NCI-H2107 (cell line): ENCODE results near the gene LILRB4.
"Not testable (repeated sequence)": the region's sequence is repeated elsewhere in the genome, so short reads cannot be mapped to it uniquely, and the experiment has no call there.

ENCODE experiments used
- DNase-seq: peaks from one replicate; lab custom pipeline; 2025; lab: John Stamatoyannopoulos, UW

The LILRB4 gene

DNA sequence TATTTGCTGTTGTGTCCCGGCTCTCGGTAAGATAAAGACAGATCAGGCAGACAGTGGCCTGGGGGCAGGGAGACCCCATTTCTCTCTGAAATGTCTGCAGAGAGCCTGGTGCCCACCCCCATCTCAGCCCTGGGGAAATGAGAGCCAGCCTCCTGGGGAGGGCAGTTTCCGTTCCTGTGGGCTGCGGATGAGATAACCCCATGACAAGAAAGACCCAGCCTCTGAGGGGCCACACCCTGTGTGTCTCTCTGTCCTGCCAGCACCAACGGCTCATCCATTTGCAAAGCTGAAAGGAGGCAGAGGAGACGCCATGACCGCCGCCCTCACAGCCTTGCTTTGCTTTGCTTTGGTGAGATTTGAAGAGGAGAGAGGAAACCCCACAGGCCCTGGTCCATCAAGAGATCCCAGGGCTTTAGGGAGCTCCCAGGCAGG is 33.3 kb downstream of the LILRB4 start:
- DNase-seq = no peak

DNA sequence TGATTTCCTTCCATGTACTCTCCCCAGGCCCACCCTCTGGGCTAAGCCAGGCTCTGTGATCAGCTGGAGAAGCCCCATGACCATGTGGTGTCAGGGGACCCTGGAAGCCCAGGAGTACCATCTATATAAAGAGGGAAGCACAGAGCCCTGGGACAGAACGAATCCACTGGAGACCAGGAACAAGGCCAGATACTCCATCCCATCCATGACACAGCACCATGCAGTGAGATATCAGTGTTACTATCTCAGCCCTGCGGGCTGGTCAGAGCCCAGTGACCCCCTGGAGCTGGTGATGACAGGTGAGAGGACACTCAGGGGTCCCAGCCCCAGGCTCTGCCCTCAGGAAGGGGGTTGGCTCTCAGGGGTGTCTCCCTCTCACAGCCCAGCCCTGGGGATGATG is 34.0 kb downstream of the LILRB4 start:
- no peak for DNase-seq

DNA sequence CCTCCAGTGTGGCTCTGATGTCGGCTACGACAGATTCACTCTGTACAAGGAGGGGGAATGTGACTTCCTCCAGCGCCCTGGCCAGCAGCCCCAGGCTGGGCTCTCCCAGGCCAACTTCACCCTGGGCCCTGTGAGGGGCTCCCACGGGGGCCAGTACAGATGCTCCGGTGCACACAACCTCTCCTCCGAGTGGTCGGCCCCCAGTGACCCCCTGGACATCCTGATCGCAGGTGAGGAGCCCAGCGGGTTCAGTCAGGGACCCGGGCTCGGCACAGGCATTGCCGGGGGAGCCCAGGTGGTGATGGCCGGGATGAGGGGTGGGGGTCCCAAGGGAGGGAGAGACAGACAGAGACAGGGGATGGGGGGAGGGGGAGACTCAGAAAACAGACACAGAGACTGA is 34.9 kb downstream of the LILRB4 start:
- not testable (repeated sequence) for DNase-seq

DNA sequence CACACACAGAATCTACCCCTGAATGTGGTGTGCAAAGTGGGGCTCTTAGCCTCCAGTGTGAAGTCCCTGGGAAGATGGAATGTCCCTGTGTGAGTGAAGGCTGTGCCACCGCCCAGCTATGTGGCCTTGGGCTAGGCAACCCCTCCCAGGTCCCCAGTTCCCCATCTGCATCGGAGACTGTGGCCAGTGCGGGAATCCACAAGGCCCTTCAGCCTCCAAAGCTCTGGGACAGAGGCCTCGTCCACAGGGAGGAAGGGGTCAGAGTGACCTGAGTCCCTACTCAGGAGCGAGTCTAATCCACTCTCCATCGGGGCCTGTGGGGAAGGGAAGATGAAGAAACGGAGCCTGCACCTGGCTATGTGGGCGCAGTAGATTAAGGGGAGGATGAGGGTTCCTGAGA is 42.1 kb downstream of the LILRB4 start:
- no peak for DNase-seq

DNA sequence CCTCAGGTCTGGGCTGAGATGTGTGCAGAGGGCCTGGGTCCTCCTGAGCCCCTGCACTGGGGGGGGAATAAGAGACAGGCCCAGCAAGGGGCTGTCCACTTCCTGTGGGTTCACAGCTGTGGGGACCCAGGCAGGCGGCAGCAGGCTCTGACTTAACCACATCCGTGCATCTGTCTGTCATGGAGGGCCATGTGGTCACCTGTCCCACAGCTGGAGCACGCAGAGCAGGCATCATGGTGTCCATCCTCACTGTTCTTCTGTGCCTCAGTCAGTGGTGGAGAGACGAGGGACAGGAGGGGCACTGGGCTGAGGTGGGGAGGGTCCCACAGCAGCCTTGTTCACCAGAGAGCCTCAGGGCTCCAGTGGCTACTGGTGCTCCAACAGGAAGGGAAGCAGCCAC is 45.2 kb downstream of the LILRB4 start:
- no peak for DNase-seq

DNA sequence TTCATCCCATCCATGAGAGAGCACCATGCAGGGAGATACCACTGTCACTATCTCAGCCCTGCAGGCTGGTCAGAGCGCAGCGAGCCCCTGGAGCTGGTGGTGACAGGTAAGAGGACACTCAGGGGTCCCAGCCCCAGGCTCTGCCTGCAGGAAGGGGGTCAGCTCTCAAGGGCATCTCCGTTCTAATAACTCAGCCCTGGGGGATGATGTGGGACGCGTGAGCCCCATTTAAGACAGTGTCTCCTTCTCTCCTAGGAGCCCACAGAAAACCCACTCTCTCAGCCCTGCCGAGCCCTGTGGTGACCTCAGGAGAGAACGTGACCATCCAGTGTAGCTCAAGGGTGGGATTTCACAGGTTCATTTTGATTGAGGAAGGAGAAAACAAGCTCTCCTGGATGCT is 46.0 kb downstream of the LILRB4 start:
- no peak for DNase-seq

DNA sequence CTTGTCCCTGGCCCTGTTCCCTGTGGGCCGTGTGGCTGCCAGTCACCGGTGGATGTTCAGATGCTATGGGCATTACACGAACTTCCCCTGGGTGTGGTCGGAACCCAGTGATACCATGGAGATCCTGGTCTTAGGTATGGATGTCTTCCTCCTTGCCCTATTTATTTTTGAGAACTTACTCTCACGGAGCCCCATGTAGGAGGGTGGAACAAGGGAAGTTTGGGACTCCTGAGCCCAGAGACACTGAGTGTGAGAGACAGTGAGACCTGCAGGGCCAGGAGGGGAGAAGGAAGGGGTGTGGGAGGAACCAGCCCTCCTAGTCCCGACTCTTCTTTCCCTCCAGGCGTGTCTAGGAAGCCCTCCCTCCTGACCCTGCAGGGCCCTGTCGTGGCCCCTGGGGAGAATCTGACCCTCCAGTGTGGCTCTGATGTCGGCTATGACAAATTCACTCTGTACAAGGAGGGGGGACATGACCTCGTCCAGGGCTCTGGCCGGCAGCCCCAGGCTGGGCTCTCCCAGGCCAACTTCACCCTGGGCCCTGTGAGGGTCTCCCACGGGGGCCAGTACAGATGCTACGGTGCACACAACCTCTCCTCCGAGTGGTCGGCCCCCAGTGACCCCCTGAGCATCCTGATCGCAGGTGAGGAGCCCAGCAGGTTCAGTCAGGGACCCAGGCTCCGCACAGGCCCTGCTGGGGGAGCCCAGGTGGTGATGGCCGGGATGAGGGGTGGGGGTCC is 46.6 kb downstream of the LILRB4 start:
- no peak for DNase-seq

DNA sequence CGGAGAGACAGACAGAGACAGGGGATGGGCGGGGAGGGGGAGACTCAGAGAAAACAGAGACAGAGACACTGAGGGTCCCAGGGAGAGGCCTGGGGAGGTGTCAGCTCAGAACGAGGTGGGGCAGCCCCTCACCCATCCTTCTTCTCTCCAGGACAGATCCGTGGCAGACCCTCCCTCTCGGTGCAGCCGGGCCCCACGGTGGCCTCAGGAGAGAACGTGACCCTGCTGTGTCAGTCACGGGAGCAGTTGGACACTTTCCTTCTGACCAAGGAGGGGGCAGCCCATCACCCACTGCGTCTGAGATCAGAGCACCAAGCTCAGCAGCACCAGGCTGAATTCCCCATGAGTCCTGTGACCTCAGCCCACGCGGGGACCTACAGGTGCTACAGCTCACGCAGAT is 47.2 kb downstream of the LILRB4 start:
- not testable (repeated sequence) for DNase-seq
